ENCODE results near the gene LMLN.

The LMLN gene

DNA sequence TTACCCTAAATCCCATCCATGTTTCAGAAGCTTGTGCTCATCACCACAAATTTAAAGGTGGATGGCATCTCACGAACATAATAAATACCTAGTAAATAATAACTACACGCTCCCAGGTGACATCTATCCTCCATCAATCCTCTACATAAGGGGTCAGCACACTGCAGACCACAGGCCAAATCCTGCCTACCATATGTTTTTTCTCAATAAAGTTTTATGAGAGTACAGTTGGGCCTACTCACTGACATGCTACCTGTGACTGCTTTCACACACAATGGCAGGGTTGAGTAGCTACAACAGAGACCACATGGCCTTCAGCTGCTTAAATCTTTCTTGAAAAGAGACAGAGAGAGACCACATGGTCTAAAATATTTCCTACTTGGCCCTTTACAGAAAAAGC is 105.9 kb downstream of the LMLN start:
- DNase-seq (ENCODE audit: low read depth, low spot score): no peak
- H3K4me1 ChIP-seq (ENCODE audit: insufficient read depth, insufficient read length): no peaks in the 10 kb centered on the region
- H3K9me3 ChIP-seq (ENCODE audit: insufficient read depth, low read length): no peaks in the 10 kb centered on the region
- TF ChIP-seq YY1 (IDR thresholded peaks at IDR 0.05; ENCODE audit: insufficient read depth, insufficient read length) (no peak), ZNF274 (IDR thresholded peaks at IDR 0.05; ENCODE audit: low read depth, low read length) (no peak), SUZ12 (IDR thresholded peaks at IDR 0.05; ENCODE audit: extremely low read depth, insufficient read depth, insufficient read length) (no peak)
- no peak overlapping the region for H3K9ac ChIP-seq (ENCODE audit: insufficient read length, low read depth)
- H3K4me3 ChIP-seq (ENCODE audit: insufficient read length, low read depth): no peak overlapping the region
- no peaks in the 10 kb centered on the region for H3K36me3 ChIP-seq (ENCODE audit: insufficient read depth, insufficient read length, low read length)
- H3K27me3 ChIP-seq (ENCODE audit: insufficient read depth, insufficient read length): no peaks in the 10 kb centered on the region

DNA sequence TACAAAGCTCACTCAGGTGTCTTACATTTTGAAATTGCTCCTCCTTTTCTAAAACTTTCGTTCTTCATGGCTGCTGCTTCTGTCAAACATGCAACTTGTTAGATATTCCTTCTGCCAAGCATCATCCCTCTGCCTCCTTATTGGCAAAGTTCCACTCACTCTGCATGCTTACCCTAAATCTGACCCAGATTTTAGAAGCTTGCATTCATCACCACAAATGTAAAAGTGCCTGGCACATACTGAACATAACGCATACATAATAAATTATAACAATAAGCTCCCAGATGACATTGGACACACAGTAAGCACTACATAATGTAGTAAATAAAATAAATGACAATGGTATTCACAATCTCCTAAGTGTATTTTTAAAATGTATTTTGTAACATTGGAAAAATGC is 107.4 kb downstream of the LMLN start:
- TF ChIP-seq YY1 (IDR thresholded peaks at IDR 0.05; ENCODE audit: insufficient read depth, insufficient read length): no peak
- TF ChIP-seq SUZ12 (IDR thresholded peaks at IDR 0.05; ENCODE audit: extremely low read depth, insufficient read depth, insufficient read length): no peak
- no peak for TF ChIP-seq ZNF274 (IDR thresholded peaks at IDR 0.05; ENCODE audit: low read depth, low read length)
- Histone ChIP-seq H3K9me3 (ENCODE audit: insufficient read depth, low read length) (no peaks in the 10 kb centered on the region), H3K4me3 (ENCODE audit: insufficient read length, low read depth) (no peak overlapping the region), H3K9ac (ENCODE audit: insufficient read length, low read depth) (no peak overlapping the region), H3K27me3 (ENCODE audit: insufficient read depth, insufficient read length) (no peaks in the 10 kb centered on the region), H3K36me3 (ENCODE audit: insufficient read depth, insufficient read length, low read length) (no peaks in the 10 kb centered on the region), H3K4me1 (ENCODE audit: insufficient read depth, insufficient read length) (no peaks in the 10 kb centered on the region)
- DNase-seq (ENCODE audit: low read depth, low spot score): no peak

DNA sequence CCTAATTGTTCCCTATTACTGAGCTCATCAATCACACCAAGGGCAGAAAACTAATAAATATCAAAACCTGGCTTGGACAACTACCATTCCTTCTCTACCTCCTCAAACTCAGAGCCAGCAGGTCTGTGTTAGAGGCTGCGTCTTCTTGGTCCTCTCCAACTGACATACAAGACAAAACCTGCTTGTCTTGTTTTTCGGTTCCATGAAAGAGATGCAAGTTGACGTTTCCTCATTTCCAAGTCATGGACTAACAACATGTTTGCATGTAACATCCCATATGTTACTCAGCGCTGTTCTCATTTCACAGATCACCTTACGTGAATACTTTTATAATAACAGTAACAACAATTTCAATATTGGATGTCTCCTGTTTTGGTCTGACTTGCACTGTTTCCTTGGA is 110.9 kb downstream of the LMLN start:
- no peak for TF ChIP-seq ZNF274 (IDR thresholded peaks at IDR 0.05; ENCODE audit: low read depth, low read length)
- TF ChIP-seq SUZ12 (IDR thresholded peaks at IDR 0.05; ENCODE audit: extremely low read depth, insufficient read depth, insufficient read length): no peak
- no peak for TF ChIP-seq YY1 (IDR thresholded peaks at IDR 0.05; ENCODE audit: insufficient read depth, insufficient read length)

DNA sequence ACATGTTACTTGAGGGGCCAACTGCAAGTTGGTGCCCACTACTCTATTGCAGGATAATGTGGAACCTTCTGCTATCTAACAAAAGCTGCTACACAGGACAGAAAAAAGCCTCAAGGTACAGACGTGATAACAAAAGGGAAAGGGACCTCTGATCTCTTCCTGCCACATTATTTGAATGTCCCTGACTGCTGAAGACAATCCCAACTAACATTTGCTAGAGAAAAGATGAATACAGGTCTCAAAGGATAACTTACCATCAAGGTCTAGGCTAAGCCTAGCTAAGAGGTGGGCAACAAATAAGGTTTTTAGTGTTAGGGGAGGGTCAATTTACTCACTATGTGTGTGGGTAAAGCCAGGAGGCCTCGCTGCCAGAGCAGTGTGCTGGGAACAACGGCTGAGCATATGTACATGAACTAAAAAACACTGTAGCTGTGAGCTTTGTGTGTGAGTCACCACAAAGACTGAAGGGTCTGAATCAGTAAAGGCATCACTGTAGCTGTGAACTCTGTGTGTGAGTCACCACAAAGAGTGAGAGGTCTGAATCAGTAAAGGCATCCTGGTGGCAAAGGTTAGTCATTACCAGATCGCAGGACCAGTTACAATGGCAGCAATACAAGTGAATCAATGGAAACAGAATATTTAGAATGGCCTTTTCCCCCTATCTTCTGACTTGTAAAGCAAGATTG is 111.7 kb downstream of the LMLN start:
- TF ChIP-seq SUZ12 (IDR thresholded peaks at IDR 0.05; ENCODE audit: extremely low read depth, insufficient read depth, insufficient read length): no peak
- TF ChIP-seq ZNF274 (IDR thresholded peaks at IDR 0.05; ENCODE audit: low read depth, low read length): no peak
- no peak for TF ChIP-seq YY1 (IDR thresholded peaks at IDR 0.05; ENCODE audit: insufficient read depth, insufficient read length)
- Histone ChIP-seq H3K9me3 (ENCODE audit: insufficient read depth, low read length) (no peaks in the 10 kb centered on the region), H3K4me1 (ENCODE audit: insufficient read depth, insufficient read length) (no peaks in the 10 kb centered on the region), H3K9ac (ENCODE audit: insufficient read length, low read depth) (no peak overlapping the region), H3K27me3 (ENCODE audit: insufficient read depth, insufficient read length) (peaks cover 7% of the 10 kb centered on the region), H3K36me3 (ENCODE audit: insufficient read depth, insufficient read length, low read length) (no peaks in the 10 kb centered on the region), H3K4me3 (ENCODE audit: insufficient read length, low read depth) (no peak overlapping the region)
- peak; percentile 56 for DNase-seq (ENCODE audit: low read depth, low spot score)

More for the DNA sequence above, 110.9 kb downstream of the LMLN start:
- Histone ChIP-seq H3K4me3 (ENCODE audit: insufficient read length, low read depth) (no peak overlapping the region), H3K36me3 (ENCODE audit: insufficient read depth, insufficient read length, low read length) (no peaks in the 10 kb centered on the region), H3K27me3 (ENCODE audit: insufficient read depth, insufficient read length) (peaks cover 5% of the 10 kb centered on the region), H3K9ac (ENCODE audit: insufficient read length, low read depth) (no peak overlapping the region), H3K9me3 (ENCODE audit: insufficient read depth, low read length) (no peaks in the 10 kb centered on the region), H3K4me1 (ENCODE audit: insufficient read depth, insufficient read length) (no peaks in the 10 kb centered on the region)
- DNase-seq (ENCODE audit: low read depth, low spot score): no peak

DNA sequence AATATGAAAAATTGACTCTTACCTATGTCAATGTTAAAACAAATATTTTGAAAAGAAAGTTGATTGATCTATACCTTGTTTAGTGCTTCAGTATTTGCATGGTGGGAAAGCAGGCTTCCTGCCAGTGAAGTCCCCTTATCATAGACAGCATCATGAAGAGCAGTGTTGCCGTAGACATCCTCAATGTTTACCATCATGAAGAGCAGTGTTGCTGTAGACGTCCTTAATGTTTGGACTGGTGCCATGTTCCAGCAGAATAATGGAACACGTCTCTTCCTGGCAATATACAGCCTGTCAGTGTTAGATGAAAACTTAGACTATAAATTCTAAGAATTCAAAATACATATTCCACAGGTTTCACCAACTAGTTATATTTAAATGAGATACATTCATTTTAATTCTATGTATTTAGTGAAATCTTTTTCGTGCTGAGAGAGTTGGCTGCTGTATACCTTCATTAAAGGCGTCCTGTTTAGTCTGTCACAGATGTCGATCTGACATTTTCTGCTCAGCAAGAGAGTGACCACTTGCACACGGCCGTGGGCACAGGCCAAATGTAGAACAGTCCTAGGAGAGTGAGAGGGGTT is 116.8 kb downstream of the LMLN start:
- no peaks in the 10 kb centered on the region for H3K36me3 ChIP-seq (ENCODE audit: insufficient read depth, insufficient read length, low read length)
- TF ChIP-seq SUZ12 (IDR thresholded peaks at IDR 0.05; ENCODE audit: extremely low read depth, insufficient read depth, insufficient read length): no peak
- no peak for TF ChIP-seq YY1 (IDR thresholded peaks at IDR 0.05; ENCODE audit: insufficient read depth, insufficient read length)
- no peak for TF ChIP-seq ZNF274 (IDR thresholded peaks at IDR 0.05; ENCODE audit: low read depth, low read length)
- DNase-seq (ENCODE audit: low read depth, low spot score): no peak
- H3K9ac ChIP-seq (ENCODE audit: insufficient read length, low read depth): no peak overlapping the region
- peaks cover 45% of the 10 kb centered on the region for H3K27me3 ChIP-seq (ENCODE audit: insufficient read depth, insufficient read length)
- H3K4me3 ChIP-seq (ENCODE audit: insufficient read length, low read depth): no peak overlapping the region
- peaks cover 7% of the 10 kb centered on the region for H3K9me3 ChIP-seq (ENCODE audit: insufficient read depth, low read length)
- H3K4me1 ChIP-seq (ENCODE audit: insufficient read depth, insufficient read length): no peaks in the 10 kb centered on the region

DNA sequence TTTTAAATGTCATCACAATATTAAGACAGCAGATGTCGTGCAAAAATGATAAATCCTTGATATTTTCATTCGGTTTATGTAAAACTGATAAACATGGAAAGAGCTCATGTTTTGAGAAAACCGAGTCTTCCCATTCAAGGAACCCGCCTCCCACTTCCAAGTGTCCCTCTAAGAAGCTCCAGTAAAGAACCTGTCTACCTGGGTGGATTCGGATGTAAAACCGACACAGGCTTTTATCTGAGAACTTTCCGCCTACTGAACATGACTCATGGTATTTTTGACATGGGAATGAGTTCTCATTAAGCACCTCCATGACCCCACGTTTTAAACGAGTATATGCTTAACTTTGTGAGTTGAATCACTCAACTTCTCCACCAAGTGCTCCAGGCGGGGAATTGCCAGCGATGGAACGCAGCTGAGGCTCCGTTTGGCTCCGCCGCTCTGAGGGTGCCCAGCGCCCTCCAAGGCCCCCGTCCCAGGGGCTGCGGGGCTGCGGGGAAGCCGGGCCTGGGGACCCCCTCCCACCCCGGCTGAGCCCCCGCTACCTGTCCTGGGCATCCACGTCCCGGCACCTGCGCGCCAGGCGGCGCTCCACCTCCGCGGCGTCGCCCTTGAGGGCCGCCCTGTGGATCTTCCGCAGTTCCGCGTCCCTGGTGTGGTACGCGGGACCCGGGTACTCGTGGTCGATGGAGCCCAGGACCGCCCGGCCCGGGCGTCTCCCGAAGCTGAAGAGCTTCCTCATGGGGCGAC is 119.9 kb downstream of the LMLN start:
- H3K9me3 ChIP-seq (ENCODE audit: insufficient read depth, low read length): peaks cover 10% of the 10 kb centered on the region
- peak overlapping the region; percentile 62 for H3K9ac ChIP-seq (ENCODE audit: insufficient read length, low read depth)
- no peak for DNase-seq (ENCODE audit: low read depth, low spot score)
- H3K27me3 ChIP-seq (ENCODE audit: insufficient read depth, insufficient read length): peaks cover 68% of the 10 kb centered on the region
- no peaks in the 10 kb centered on the region for H3K4me1 ChIP-seq (ENCODE audit: insufficient read depth, insufficient read length)
- H3K4me3 ChIP-seq (ENCODE audit: insufficient read length, low read depth): peak overlapping the region; percentile 45
- no peaks in the 10 kb centered on the region for H3K36me3 ChIP-seq (ENCODE audit: insufficient read depth, insufficient read length, low read length)
- TF ChIP-seq SUZ12 (IDR thresholded peaks at IDR 0.05; ENCODE audit: extremely low read depth, insufficient read depth, insufficient read length): no peak
- no peak for TF ChIP-seq YY1 (IDR thresholded peaks at IDR 0.05; ENCODE audit: insufficient read depth, insufficient read length)
- no peak for TF ChIP-seq ZNF274 (IDR thresholded peaks at IDR 0.05; ENCODE audit: low read depth, low read length)
